PC-3 (cell line): Measurements from ENCODE around the gene C20orf173. TPM values are rescaled to one million over a fixed set of nuclear protein-coding genes. Genes with fewer than 3 reads are reported as not detected.

Experiments used
- ATAC-seq: fragments of 200-7000 bp; cut with Tn5 transposase; 2 replicates; pipeline ENCODE4 v1.9.1; 2020; ENCODE audit warnings: mild to moderate bottlenecking, moderate library complexity
- BruUV-seq: library from RNA; stranded (reverse); fragments of 400-500 nt; replicated peaks from 2 replicates; lab custom pipeline; 2021; lab: Mats Ljungman, UMichigan
- CTCF ChIA-PET: fragments of 300-600 bp; sonication (Branson Sonifier 250); formaldehyde crosslinking; loops from one replicate; lab custom pipeline; 2022; ENCODE audit warnings: antibody characterized with exemption; lab: Charles Lee
- POLR2A ChIA-PET: fragments of 300-600 bp; sonication (Branson Sonifier 250); formaldehyde crosslinking; loops from one replicate; lab custom pipeline; 2022; ENCODE audit warnings: antibody characterized with exemption; ENCODE audit not compliant: unreplicated experiment; lab: Charles Lee
- DNase-seq: peaks from one replicate; pipeline ENCODE4 v3.0.0-alpha.2; 2015
- H2AFZ ChIP-seq: fragments of 300-600 bp; sonication (generic); 2 replicates; pipeline ENCODE4 v1.6.0; 2016; ENCODE audit warnings: antibody characterized with exemption, low read length
- H3F3A ChIP-seq: fragments of 300-600 bp; sonication (generic); one replicate; pipeline ENCODE4 v1.6.0; 2017; ENCODE audit warnings: antibody characterized with exemption, low read length, control low read depth, mild to moderate bottlenecking; ENCODE audit not compliant: unreplicated experiment
- H3K27ac ChIP-seq: fragments of 300-600 bp; sonication (generic); 2 replicates; pipeline ENCODE4 v1.5.1; 2016; ENCODE audit warnings: mild to moderate bottlenecking, low read length
- H3K27me3 ChIP-seq: fragments of 300-600 bp; sonication (generic); 2 replicates; pipeline ENCODE4 v1.6.1; 2016; ENCODE audit warnings: low read length, mixed read lengths
- H3K36me3 ChIP-seq: fragments of 300-600 bp; sonication (generic); 2 replicates; pipeline ENCODE4 v1.6.1; 2016; ENCODE audit warnings: low read depth, mixed run types, low read length, mixed read lengths
- H3K4me1 ChIP-seq: fragments of 300-600 bp; sonication (generic); 2 replicates; pipeline ENCODE4 v1.5.1; 2016; ENCODE audit warnings: low read length; ENCODE audit not compliant: insufficient read depth
- H3K4me2 ChIP-seq: fragments of 300-600 bp; sonication (generic); 2 replicates; pipeline ENCODE4 v1.6.0; 2016; ENCODE audit warnings: low read length
- H3K4me3 ChIP-seq: fragments of 300-600 bp; sonication (generic); 2 replicates; pipeline ENCODE4 v1.5.1; 2016; ENCODE audit warnings: mild to moderate bottlenecking, low read length, mixed read lengths
- H3K79me2 ChIP-seq: fragments of 300-600 bp; sonication (generic); 2 replicates; pipeline ENCODE4 v1.6.1; 2017; ENCODE audit warnings: low read length, mixed read lengths
- H3K9ac ChIP-seq: fragments of 300-600 bp; sonication (generic); 2 replicates; pipeline ENCODE4 v1.6.0; 2016; ENCODE audit warnings: mild to moderate bottlenecking, low read length
- H3K9me2 ChIP-seq: fragments of 300-600 bp; sonication (generic); replicated peaks from 2 replicates; pipeline ENCODE4 v1.6.1; 2016; ENCODE audit warnings: mixed run types, low read length, mixed read lengths
- H3K9me3 ChIP-seq: fragments of 300-600 bp; sonication (generic); 2 replicates; pipeline ENCODE4 v1.6.1; 2016; ENCODE audit warnings: low read length, mixed read lengths
- H4K20me1 ChIP-seq: fragments of 300-600 bp; sonication (generic); 2 replicates; pipeline ENCODE4 v1.6.1; 2016; ENCODE audit warnings: low read length, mixed read lengths
- CTCF ChIP-seq: fragments of 300-600 bp; sonication (generic); conservative IDR thresholded peaks from 2 replicates; pipeline ENCODE4 v1.5.1; 2017; ENCODE audit warnings: antibody characterized with exemption, low read depth, mild to moderate bottlenecking, low read length
- EZH2 ChIP-seq: fragments of 300-600 bp; sonication (generic); IDR thresholded peaks from one replicate; pipeline ENCODE4 v1.6.1; 2017; ENCODE audit warnings: antibody characterized with exemption, mild to moderate bottlenecking, low read length; ENCODE audit not compliant: unreplicated experiment
- EZH2phosphoT487 ChIP-seq: fragments of 300-600 bp; sonication (generic); IDR thresholded peaks from 2 replicates; pipeline ENCODE4 v1.6.1; 2018; ENCODE audit warnings: mild to moderate bottlenecking, antibody characterized with exemption, low read length, borderline replicate concordance
- intact Hi-C: fragments of 100-400 bp; cut with micrococcal nuclease; formaldehyde crosslinking; loops from 2 replicates; pipeline ENCODE4 v1.9.0; 2023
- total RNA-seq: library from RNA; depleted of rRNA; stranded (reverse); fragments of >200 nt; gene quantifications from 2 replicates; pipeline ENCODE4 v1.2.3, GENCODE V29; 2014; rRNA removed

The C20orf173 gene
- total RNA-seq, 1 experiment from 2014 or later = not detected

GRCh38 chr20:35479798-35480197 lies 49.7 kb downstream of the C20orf173 start:
- ChIA-PET CTCF (no interaction called here), POLR2A (no interaction called here)
- Histone ChIP-seq H3K27ac (no peak overlapping the region), H3K4me2 (no peak overlapping the region), H3K9ac (no peak overlapping the region), H3K79me2 (no peaks in the 10 kb centered on the region), H3K4me3 (no peak overlapping the region), H2AFZ (no peak overlapping the region), H4K20me1 (no peaks in the 10 kb centered on the region), H3K4me1 (no peaks in the 10 kb centered on the region), H3K36me3 (peaks cover 58% of the 10 kb centered on the region), H3K9me3 (no peaks in the 10 kb centered on the region), H3F3A (no peaks in the 10 kb centered on the region), H3K27me3 (no peaks in the 10 kb centered on the region), H3K9me2 (no peaks in the 10 kb centered on the region)
- TSS peak; percentile 57 for BruUV-seq
- TF ChIP-seq EZH2 (no peak), CTCF (no peak), EZH2phosphoT487 (no peak)
- intact Hi-C loops = no loop called here
- DNase-seq = no peak
- no peak for ATAC-seq

- H3K27ac ChIP-seq = no peak overlapping the region
- H3K4me2 ChIP-seq = no peak overlapping the region
- H3K27me3 ChIP-seq = no peaks in the 10 kb centered on the region
- no peak for DNase-seq
- no peak overlapping the region for H3K9ac ChIP-seq
- no peaks in the 10 kb centered on the region for H3K9me3 ChIP-seq
- TF ChIP-seq EZH2phosphoT487 (no peak), CTCF (peak; percentile 45), EZH2 (no peak)
- intact Hi-C loops = no loop called here
- CTCF ChIA-PET = no interaction called here
- no peaks in the 10 kb centered on the region for H3K79me2 ChIP-seq
- ATAC-seq = no peak; the same call in 1 of the 2 replicates
- no peaks in the 10 kb centered on the region for H4K20me1 ChIP-seq
- H3K36me3 ChIP-seq = peaks cover 58% of the 10 kb centered on the region
- no TSS peak for BruUV-seq
- no peaks in the 10 kb centered on the region for H3F3A ChIP-seq
- no peak overlapping the region for H2AFZ ChIP-seq
- H3K9me2 ChIP-seq = no peaks in the 10 kb centered on the region
- no peaks in the 10 kb centered on the region for H3K4me1 ChIP-seq
- POLR2A ChIA-PET = no interaction called here
- no peak overlapping the region for H3K4me3 ChIP-seq
Observed at GRCh38 chr20:35478804-35479472, 50.5 kb downstream of the C20orf173 start.

Other genes with a start within 250 kb of the C20orf173 start
- gene EIF6, start 244.9 kb downstream of the C20orf173 start, total RNA-seq = 292 and 294 TPM in 2 replicates
- gene FAM83C, start 237.2 kb downstream of the C20orf173 start, total RNA-seq = 0.12 TPM in 1 of 2 replicates, not detected in the other
- 36.4 and 38.1 TPM in 2 replicates for gene UQCC1, start 117.7 kb downstream of the C20orf173 start, total RNA-seq
- not detected in 2 replicates for gene GDF5, start 91.4 kb downstream of the C20orf173 start, total RNA-seq
- gene CEP250, start 74.1 kb downstream of the C20orf173 start, total RNA-seq = 52.5 and 75.0 TPM in 2 replicates
- 284 and 376 TPM in 2 replicates for gene ERGIC3, start 12.4 kb upstream of the C20orf173 start, total RNA-seq
- 7.9 and 9.7 TPM in 2 replicates for gene SPAG4, start 86.2 kb upstream of the C20orf173 start, total RNA-seq
- gene CPNE1, start 135.2 kb upstream of the C20orf173 start, total RNA-seq = 222 and 274 TPM in 2 replicates
- 43.5 and 53.6 TPM in 2 replicates for gene RBM12, start 135.2 kb upstream of the C20orf173 start, total RNA-seq
- gene NFS1, start 169.7 kb upstream of the C20orf173 start, total RNA-seq = 71.8 and 75.8 TPM in 2 replicates
- 479 and 530 TPM in 2 replicates for gene ROMO1, start 169.8 kb upstream of the C20orf173 start, total RNA-seq
- gene RBM39, start 212.6 kb upstream of the C20orf173 start, total RNA-seq = 286 and 341 TPM in 2 replicates
- 37.2 and 56.3 TPM in 2 replicates for gene PHF20, start 242.4 kb upstream of the C20orf173 start, total RNA-seq